ENCODE data around the gene USP24.

USP24 gene

GRCh38 chr1:55212349-55213150 is 2.6 kb downstream of the USP24 start:
- no peak for TF ChIP-seq CTCF (IDR thresholded peaks at IDR 0.05; ENCODE audit: low read depth, low read length)
- in situ Hi-C loops (cut with HindIII; ENCODE audit: low sequenced_read_pairs) = no loop called here
- no peak for DNase-seq (ENCODE audit: low read depth, low spot score)
- no peak overlapping the region for H3K4me3 ChIP-seq (ENCODE audit: low read depth, low read length)

- no peak for TF ChIP-seq CTCF (IDR thresholded peaks at IDR 0.05; ENCODE audit: low read depth, low read length)
- in situ Hi-C loops (cut with HindIII; ENCODE audit: low sequenced_read_pairs) = no loop called here
- DNase-seq (ENCODE audit: low read depth, low spot score) = no peak
- no peak overlapping the region for H3K4me3 ChIP-seq (ENCODE audit: low read depth, low read length)
Measured at GRCh38 chr1:55211863-55212262, 3.3 kb downstream of the USP24 start.

GRCh38 chr1:55210990-55211801 is 4.0 kb downstream of the USP24 start:
- no peak for TF ChIP-seq CTCF (IDR thresholded peaks at IDR 0.05; ENCODE audit: low read depth, low read length)
- no peak overlapping the region for H3K4me3 ChIP-seq (ENCODE audit: low read depth, low read length)
- in situ Hi-C loops (cut with HindIII; ENCODE audit: low sequenced_read_pairs) = no loop called here
- no peak for DNase-seq (ENCODE audit: low read depth, low spot score)

GRCh38 chr1:55209247-55209646 is 5.9 kb downstream of the USP24 start:
- no peak for DNase-seq (ENCODE audit: low read depth, low spot score)
- no peak for TF ChIP-seq CTCF (IDR thresholded peaks at IDR 0.05; ENCODE audit: low read depth, low read length)
- H3K4me3 ChIP-seq (ENCODE audit: low read depth, low read length) = no peak overlapping the region
- in situ Hi-C loops (cut with HindIII; ENCODE audit: low sequenced_read_pairs) = no loop called here

GRCh38 chr1:55206210-55206609 is 9.0 kb downstream of the USP24 start:
- no peak for TF ChIP-seq CTCF (IDR thresholded peaks at IDR 0.05; ENCODE audit: low read depth, low read length)
- no peak overlapping the region for H3K4me3 ChIP-seq (ENCODE audit: low read depth, low read length)
- in situ Hi-C loops (cut with HindIII; ENCODE audit: low sequenced_read_pairs) = no loop called here
- no peak for DNase-seq (ENCODE audit: low read depth, low spot score)

- no peak for DNase-seq (ENCODE audit: low read depth, low spot score)
- H3K4me3 ChIP-seq (ENCODE audit: low read depth, low read length) = no peak overlapping the region
- in situ Hi-C loops (cut with HindIII; ENCODE audit: low sequenced_read_pairs) = no loop called here
- no peak for TF ChIP-seq CTCF (IDR thresholded peaks at IDR 0.05; ENCODE audit: low read depth, low read length)
Measured at GRCh38 chr1:55204997-55205396, 10.2 kb downstream of the USP24 start.
